Measurements from ENCODE around the gene DAW1. TPM values are rescaled to one million over a fixed set of nuclear protein-coding genes. Genes with fewer than 3 reads are reported as not detected.
A peak's percentile ranks its signal among the peaks of the same experiment; 100 is the strongest.

DAW1 gene
- total and polyA plus RNA-seq, 4 donors = not detected

GRCh38 chr2:227880460-227880859 is 9.0 kb downstream of the DAW1 start:
- no peak overlapping the region for H3K4me3 ChIP-seq (ENCODE audit: low read depth in 1 of 3, low read length in 3 of 3)
- no peaks in the 10 kb centered on the region for H3K36me3 ChIP-seq (ENCODE audit: control insufficient read depth in 4 of 4, insufficient read depth in 3 of 4, low read depth in 1 of 4, low read length in 3 of 4)
- no peaks in the 10 kb centered on the region for H3K4me1 ChIP-seq (ENCODE audit: control insufficient read depth in 4 of 4, insufficient read depth in 4 of 4, low read length in 3 of 4)
- H3K27ac ChIP-seq (ENCODE audit: low read depth in 1 of 2, low read length in 2 of 2) = no peak overlapping the region
- H3K9ac ChIP-seq (ENCODE audit: low read depth in 1 of 2, low read length in 2 of 2) = no peak overlapping the region
- no peaks in the 10 kb centered on the region for H3K9me3 ChIP-seq (ENCODE audit: control insufficient read depth in 4 of 4, low read length in 3 of 4)
- TF ChIP-seq HNF4G (IDR thresholded peaks at IDR 0.05) (no peak), MAX (IDR thresholded peaks at IDR 0.05) (no peak), CTCF (IDR thresholded peaks at IDR 0.05; ENCODE audit: low read depth, low read length, missing input control) (no peak)
- no peak for DNase-seq (ENCODE audit: low spot score)
- no peaks in the 10 kb centered on the region for H3K27me3 ChIP-seq (ENCODE audit: control insufficient read depth in 4 of 4, insufficient read depth in 4 of 4, low read length in 3 of 4)
- 88% methylated on average over 3 of the region's 3 CpGs for WGBS

- TF ChIP-seq SP1 (IDR thresholded peaks at IDR 0.05) = no peak
- TF ChIP-seq FOXA2 (IDR thresholded peaks at IDR 0.05) = peak; percentile 49
- WGBS = 63% methylated on average over 4 of the region's 4 CpGs
- Histone ChIP-seq H3K4me1 (ENCODE audit: control insufficient read depth in 4 of 4, insufficient read depth in 4 of 4, low read length in 3 of 4) (no peaks in the 10 kb centered on the region), H3K9me3 (ENCODE audit: control insufficient read depth in 4 of 4, low read length in 3 of 4) (no peaks in the 10 kb centered on the region), H3K27ac (ENCODE audit: low read depth in 1 of 2, low read length in 2 of 2) (no peak overlapping the region), H3K36me3 (ENCODE audit: control insufficient read depth in 4 of 4, insufficient read depth in 3 of 4, low read depth in 1 of 4, low read length in 3 of 4) (no peaks in the 10 kb centered on the region), H3K27me3 (ENCODE audit: control insufficient read depth in 4 of 4, insufficient read depth in 4 of 4, low read length in 3 of 4) (no peaks in the 10 kb centered on the region), H3K4me3 (ENCODE audit: low read depth in 1 of 3, low read length in 3 of 3) (peak overlapping the region in 1 of 3 donors; percentile 10), H3K9ac (ENCODE audit: low read depth in 1 of 2, low read length in 2 of 2) (peak overlapping the region in 1 of 2 donors; percentile 20)
- no peak for DNase-seq (ENCODE audit: low spot score)
Measured at GRCh38 chr2:227881866-227882517, 10.6 kb downstream of the DAW1 start.

GRCh38 chr2:227884511-227884947 is 13.1 kb downstream of the DAW1 start:
- Histone ChIP-seq H3K4me1 (ENCODE audit: control insufficient read depth in 4 of 4, insufficient read depth in 4 of 4, low read length in 3 of 4) (no peaks in the 10 kb centered on the region), H3K27me3 (ENCODE audit: control insufficient read depth in 4 of 4, insufficient read depth in 4 of 4, low read length in 3 of 4) (no peaks in the 10 kb centered on the region), H3K27ac (ENCODE audit: low read depth in 1 of 2, low read length in 2 of 2) (no peak overlapping the region), H3K9me3 (ENCODE audit: control insufficient read depth in 4 of 4, low read length in 3 of 4) (no peaks in the 10 kb centered on the region), H3K36me3 (ENCODE audit: control insufficient read depth in 4 of 4, insufficient read depth in 3 of 4, low read depth in 1 of 4, low read length in 3 of 4) (no peaks in the 10 kb centered on the region), H3K9ac (ENCODE audit: low read depth in 1 of 2, low read length in 2 of 2) (no peak overlapping the region), H3K4me3 (ENCODE audit: low read depth in 1 of 3, low read length in 3 of 3) (no peak overlapping the region)
- TF ChIP-seq RAD21 (IDR thresholded peaks at IDR 0.05) = peak; percentile 64 to 79
- TF ChIP-seq FOXA2 (IDR thresholded peaks at IDR 0.05) = no peak
- peak; percentile 81 for TF ChIP-seq CTCF (IDR thresholded peaks at IDR 0.05; ENCODE audit: low read depth, low read length, missing input control)
- WGBS = 24% methylated on average over 6 of the region's 6 CpGs
- DNase-seq (ENCODE audit: low spot score) = peak; percentile 70

- Histone ChIP-seq H3K27ac (ENCODE audit: low read depth in 1 of 2, low read length in 2 of 2) (no peak overlapping the region), H3K4me1 (ENCODE audit: control insufficient read depth in 4 of 4, insufficient read depth in 4 of 4, low read length in 3 of 4) (no peaks in the 10 kb centered on the region), H3K36me3 (ENCODE audit: control insufficient read depth in 4 of 4, insufficient read depth in 3 of 4, low read depth in 1 of 4, low read length in 3 of 4) (no peaks in the 10 kb centered on the region), H3K4me3 (ENCODE audit: low read depth in 1 of 3, low read length in 3 of 3) (no peak overlapping the region), H3K9me3 (ENCODE audit: control insufficient read depth in 4 of 4, low read length in 3 of 4) (no peaks in the 10 kb centered on the region), H3K27me3 (ENCODE audit: control insufficient read depth in 4 of 4, insufficient read depth in 4 of 4, low read length in 3 of 4) (no peaks in the 10 kb centered on the region), H3K9ac (ENCODE audit: low read depth in 1 of 2, low read length in 2 of 2) (no peak overlapping the region)
- no peak for DNase-seq (ENCODE audit: low spot score)
- 80% methylated on average over 4 of the region's 4 CpGs for WGBS
- no peak for TF ChIP-seq YY1 (IDR thresholded peaks at IDR 0.05)
- no peak for TF ChIP-seq SP1 (IDR thresholded peaks at IDR 0.05)
- no peak for TF ChIP-seq FOXA1 (IDR thresholded peaks at IDR 0.05)
- TF ChIP-seq MAX (IDR thresholded peaks at IDR 0.05) = no peak
- no peak for TF ChIP-seq GABPA (IDR thresholded peaks at IDR 0.05 in 1 of 2, conservative IDR thresholded peaks at IDR 0.05 in 1 of 2)
- no peak for TF ChIP-seq NR2F2 (IDR thresholded peaks at IDR 0.05)
- TF ChIP-seq RXRA (IDR thresholded peaks at IDR 0.05) = no peak
- no peak for TF ChIP-seq ATF3 (IDR thresholded peaks at IDR 0.05)
- TF ChIP-seq TAF1 (conservative IDR thresholded peaks at IDR 0.05) = no peak
Measured at GRCh38 chr2:227886149-227886548, 14.7 kb downstream of the DAW1 start.
